Adrenal gland (tissue), 12 donors: Measurements from ENCODE around the gene SLC9A9. TPM values are rescaled to one million over a fixed set of nuclear protein-coding genes. Genes with fewer than 3 reads are reported as not detected.

Experiments used
- DNase-seq, 7 donors: peaks; one replicate each; pipeline ENCODE4 v3.0.0-alpha.2; 2019 to 2020
- H3K27ac ChIP-seq, 5 donors: fragments of 200-600 bp; sonication (generic) in 4 of 5; 1 replicate in 3 of 5; 2 replicates in 2 of 5; pipeline versions ENCODE4 v1.5.1 to v1.8.0; 2016 to 2020; ENCODE audit warnings: mild to moderate bottlenecking in 1 of 5
- H3K27me3 ChIP-seq: fragments of 200-600 bp; 2 replicates; pipeline ENCODE4 v1.8.0; 2021
- H3K36me3 ChIP-seq, 2 donors: fragments of 200-600 bp; replicated peaks in 1 of 2; 1 replicate in 1 of 2; 2 replicates in 1 of 2; pipeline versions ENCODE4 v1.5.1 to v1.8.0; 2018 to 2022
- H3K4me1 ChIP-seq, 2 donors: fragments of 200-600 bp; replicated peaks in 1 of 2; 1 replicate in 1 of 2; 2 replicates in 1 of 2; pipeline versions ENCODE4 v1.5.1 to v1.8.0; 2018 to 2021
- H3K4me3 ChIP-seq, 4 donors: fragments of 200-600 bp; sonication (generic) in 3 of 4; one replicate each; pipeline ENCODE4 v1.5.1; 2016 to 2018
- H3K9me3 ChIP-seq, 3 donors: fragments of 200-600 bp; sonication (generic) in 1 of 3; replicated peaks in 1 of 3; 1 replicate in 2 of 3; 2 replicates in 1 of 3; pipeline versions ENCODE4 v1.5.1 to v1.8.0; 2016 to 2021
- CTCF ChIP-seq, 6 experiments: fragments of 450-650 bp in 4 of 6; fragments of 200-600 bp in 2 of 6; sonication (generic) in 1 of 6; IDR thresholded peaks; 1 replicate in 5 of 6; 2 replicates in 1 of 6; pipeline versions ENCODE4 v1.5.1 to v1.8.0; 2016 to 2021; ENCODE audit warnings: antibody characterized with exemption in 6 of 6, mild to moderate bottlenecking in 2 of 6, moderate library complexity in 1 of 6
- POLR2A ChIP-seq, 2 donors: fragments of 450-650 bp; IDR thresholded peaks; one replicate each; pipeline ENCODE4 v1.6.1; 2017; ENCODE audit warnings: antibody characterized with exemption in 2 of 2, mild to moderate bottlenecking in 2 of 2, moderate library complexity in 1 of 2
- WGBS, 4 donors: extraction: QIAGEN DNeasy Blood & Tissue Kit in 2 of 4; methylation state at CpG; one replicate each; pipeline versions ENCODE4 v1.1.5 to v1.1.7; 2013 to 2017; 5-methylcytosine and 5-hydroxymethylcytosine counted together
- intact Hi-C, 2 donors: fragments of 100-400 bp; cut with DNase I; formaldehyde crosslinking; loops; one replicate each; pipeline versions ENCODE4 v1.14.1 to v1.15.0; 2022 to 2023
- polyA plus RNA-seq, 3 donors: library from polyadenylated mRNA; stranded (reverse); fragments of 200-250 nt in 2 of 3; fragments of 350-450 nt in 1 of 3; fragmentation: Illumina TruSeq in 1 of 3; extraction: RNeasy Lipid Tissue Mini Kit (QIAGEN cat#74804) in 1 of 3; gene quantifications; one replicate each; pipeline ENCODE4 v1.2.3, GENCODE V29; 2013 to 2014
- total RNA-seq, 9 donors: library from RNA; depleted of rRNA in 4 of 9; stranded (reverse); fragments of >200 nt in 4 of 9; fragments of 120-200 nt in 1 of 9; fragmentation: NEBNext Ultra II Directional in 1 of 9; extraction: Animal tissue kit (Norgen Biotek cat#: 25700) in 1 of 9; gene quantifications; one replicate each; pipeline versions ENCODE4 v1.1.0 to v1.2.4, GENCODE V29; 2013 to 2023
- donor health status: healthy with polysubstance abuse.
- donor health status: Bipolar disorder and iron deficiency.
- donor health status: DM: yes; HTN: yes; CAD: no.
- donor health status: DM: no; HTN: no; CAD: no.
- donor health status: DM: no; HTN: no; CAD: no.
- donor health status: DM: yes; HTN: yes; CAD: no.

SLC9A9 gene
- total and polyA plus RNA-seq, 12 donors, result 4.2 to 23.7 (median 13.5) TPM

DNA sequence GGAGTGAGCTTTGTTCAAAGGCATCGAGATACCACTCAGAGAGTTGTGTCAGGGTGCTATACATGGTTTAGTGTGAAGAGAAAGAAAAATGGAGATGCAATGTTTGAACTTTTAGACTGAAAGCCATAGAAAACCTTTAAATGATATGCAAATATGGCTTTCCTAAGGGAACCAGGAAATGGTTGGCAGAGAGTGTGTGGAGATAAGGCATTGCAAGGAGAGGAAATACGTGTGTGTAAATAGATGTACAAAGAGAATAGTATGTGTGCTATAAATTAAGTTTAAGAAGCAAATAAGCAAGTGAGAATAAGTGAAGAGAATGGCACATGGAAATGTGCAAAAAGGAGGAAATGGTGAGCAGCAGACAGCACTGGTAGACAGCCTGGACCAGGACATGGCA, 198.1 kb downstream of the SLC9A9 start:
- Histone ChIP-seq H3K4me3 (no peak overlapping the region), H3K27ac (no peak overlapping the region), H3K27me3 (no peaks in the 10 kb centered on the region), H3K9me3 (no peaks in the 10 kb centered on the region), H3K36me3 (no peaks in the 10 kb centered on the region), H3K4me1 (no peaks in the 10 kb centered on the region)
- no peak for DNase-seq
- TF ChIP-seq CTCF (IDR thresholded peaks at IDR 0.05), result no peak
- no peak for TF ChIP-seq POLR2A (IDR thresholded peaks at IDR 0.05)
- intact Hi-C loops, result no loop called here
- WGBS, 4 donors, result 83 to 89% (median 85%) methylated on average over 2 of the region's 2 CpGs

- Histone ChIP-seq H3K4me3 (no peak overlapping the region), H3K27ac (no peak overlapping the region), H3K4me1 (no peaks in the 10 kb centered on the region), H3K36me3 (no peaks in the 10 kb centered on the region), H3K9me3 (no peaks in the 10 kb centered on the region), H3K27me3 (no peaks in the 10 kb centered on the region)
- DNase-seq, result no peak
- intact Hi-C loops, result loop anchor here in 1 of 2 donors (10.0 kb wide), 1 partner anchor 524 kb away; no protein-coding TSS in a partner anchor
- 80 to 92% (median 89%) methylated on average over 7 of the region's 7 CpGs for WGBS, 4 donors
- TF ChIP-seq CTCF (IDR thresholded peaks at IDR 0.05) (no peak), POLR2A (IDR thresholded peaks at IDR 0.05) (no peak)
These were observed 199.6 kb downstream of the SLC9A9 start for GRCh38 chr3:143648708-143649107.

- Histone ChIP-seq H3K36me3 (no peaks in the 10 kb centered on the region), H3K27me3 (no peaks in the 10 kb centered on the region), H3K27ac (no peak overlapping the region), H3K4me3 (no peak overlapping the region), H3K9me3 (no peaks in the 10 kb centered on the region), H3K4me1 (no peaks in the 10 kb centered on the region)
- WGBS, 4 donors, result 94 to 97% (median 95%) methylated on average over 14 of the region's 14 CpGs
- no peak for TF ChIP-seq CTCF (IDR thresholded peaks at IDR 0.05)
- no peak for TF ChIP-seq POLR2A (IDR thresholded peaks at IDR 0.05)
- no peak for DNase-seq
- intact Hi-C loops, result loop anchor here in 1 of 2 donors (10.0 kb wide), 1 partner anchor 523 kb away; no protein-coding TSS in a partner anchor
These were observed 200.1 kb downstream of the SLC9A9 start for GRCh38 chr3:143648218-143648617.

- 27 to 43% (median 37%) methylated on average over 4 of the region's 4 CpGs for WGBS, 4 donors
- H3K4me1 ChIP-seq, result no peaks in the 10 kb centered on the region
- no peaks in the 10 kb centered on the region for H3K36me3 ChIP-seq
- intact Hi-C loops, result loop anchor here in 1 of 2 donors (10.0 kb wide), 1 partner anchor 520 kb away; no protein-coding TSS in a partner anchor
- no peak overlapping the region for H3K4me3 ChIP-seq
- H3K9me3 ChIP-seq, result no peaks in the 10 kb centered on the region
- peak in 6 of 7 donors; percentile 17 to 77 (median 32) for DNase-seq
- no peaks in the 10 kb centered on the region for H3K27me3 ChIP-seq
- TF ChIP-seq CTCF (IDR thresholded peaks at IDR 0.05) (peak in 5 of 6 experiments; percentile 21 to 57 (median 44)), POLR2A (IDR thresholded peaks at IDR 0.05) (no peak)
- H3K27ac ChIP-seq, result no peak overlapping the region
These were observed 203.7 kb downstream of the SLC9A9 start for GRCh38 chr3:143644370-143645089.
